Testis (tissue), 2 donors: Measurements from ENCODE around the gene SLC2A10.

Source experiments
- CTCF ChIP-seq, 3 experiments: fragments of 450-650 bp in 2 of 3; fragments of 200-600 bp in 1 of 3; sonication (generic) in 1 of 3; IDR thresholded peaks; one replicate each; pipeline ENCODE4 v1.5.1; 2016 to 2019; ENCODE audit warnings: antibody characterized with exemption in 3 of 3, mild to moderate bottlenecking in 2 of 3, moderate library complexity in 1 of 3
- POLR2A ChIP-seq: fragments of 450-650 bp; IDR thresholded peaks from one replicate; pipeline ENCODE4 v1.6.1; 2017; ENCODE audit warnings: antibody characterized with exemption, mild to moderate bottlenecking, moderate library complexity

DNA sequence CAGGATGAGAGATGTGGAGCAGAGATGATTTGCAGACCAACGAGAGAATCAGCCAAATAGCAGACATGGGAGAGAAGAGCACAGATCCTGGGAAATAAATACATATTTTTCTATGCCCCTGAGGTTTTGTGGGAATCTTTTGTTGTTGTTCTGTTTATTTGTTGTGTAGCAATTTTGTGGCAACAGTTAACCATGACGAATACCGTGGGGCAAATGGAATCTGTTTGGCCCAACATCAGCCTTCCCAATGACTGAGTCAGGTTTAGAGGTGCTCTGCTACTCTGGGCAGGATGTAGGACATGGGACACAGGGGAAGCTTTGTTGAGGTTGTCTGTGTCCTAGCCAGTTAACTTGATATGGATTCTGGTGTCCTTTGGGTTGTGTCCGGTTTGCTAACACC lies 7.9 kb upstream of the SLC2A10 start:
- TF ChIP-seq CTCF (IDR thresholded peaks at IDR 0.05) (no peak), POLR2A (no peak)
